ENCODE measurements around the gene FBXO45. TPM values are rescaled to one million over a fixed set of nuclear protein-coding genes. Genes with fewer than 3 reads are reported as not detected.

Gene FBXO45
- total RNA-seq, 1 donor from 2014 or later = 17.0 TPM

DNA sequence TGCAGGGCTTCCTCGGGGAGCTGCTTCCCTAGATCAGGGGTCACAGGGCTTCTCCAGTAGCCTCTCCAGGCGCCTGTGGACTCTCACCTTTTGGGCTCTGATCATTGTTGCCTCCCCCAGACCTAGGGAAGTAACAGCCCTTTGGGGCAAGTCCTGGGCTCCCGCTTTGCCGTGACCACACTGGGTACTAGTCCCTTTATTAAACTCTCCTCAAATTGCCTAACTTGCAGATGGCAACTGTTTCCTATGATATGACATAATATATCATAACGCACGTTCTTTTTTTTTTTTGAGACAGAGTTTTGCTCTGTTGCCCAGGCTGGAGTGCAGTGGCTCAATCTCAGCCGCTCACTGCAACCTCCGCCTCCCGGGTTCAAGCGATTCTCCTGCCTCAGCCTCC is 53.2 kb downstream of the FBXO45 start:
- no peak overlapping the region for H3K27ac Mint-ChIP-seq (ENCODE audit: unreplicated experiment)
- TF ChIP-seq, protein P1, sequence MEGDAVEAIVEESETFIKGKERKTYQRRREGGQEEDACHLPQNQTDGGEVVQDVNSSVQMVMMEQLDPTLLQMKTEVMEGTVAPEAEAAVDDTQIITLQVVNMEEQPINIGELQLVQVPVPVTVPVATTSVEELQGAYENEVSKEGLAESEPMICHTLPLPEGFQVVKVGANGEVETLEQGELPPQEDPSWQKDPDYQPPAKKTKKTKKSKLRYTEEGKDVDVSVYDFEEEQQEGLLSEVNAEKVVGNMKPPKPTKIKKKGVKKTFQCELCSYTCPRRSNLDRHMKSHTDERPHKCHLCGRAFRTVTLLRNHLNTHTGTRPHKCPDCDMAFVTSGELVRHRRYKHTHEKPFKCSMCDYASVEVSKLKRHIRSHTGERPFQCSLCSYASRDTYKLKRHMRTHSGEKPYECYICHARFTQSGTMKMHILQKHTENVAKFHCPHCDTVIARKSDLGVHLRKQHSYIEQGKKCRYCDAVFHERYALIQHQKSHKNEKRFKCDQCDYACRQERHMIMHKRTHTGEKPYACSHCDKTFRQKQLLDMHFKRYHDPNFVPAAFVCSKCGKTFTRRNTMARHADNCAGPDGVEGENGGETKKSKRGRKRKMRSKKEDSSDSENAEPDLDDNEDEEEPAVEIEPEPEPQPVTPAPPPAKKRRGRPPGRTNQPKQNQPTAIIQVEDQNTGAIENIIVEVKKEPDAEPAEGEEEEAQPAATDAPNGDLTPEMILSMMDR (IDR thresholded peaks at IDR 0.05; ENCODE audit: unreplicated experiment) = no peak
- H3K4me1 Mint-ChIP-seq (ENCODE audit: unreplicated experiment) = peaks cover 23% of the 10 kb centered on the region
- H3K4me3 Mint-ChIP-seq (ENCODE audit: unreplicated experiment) = no peak overlapping the region
- H3K36me3 Mint-ChIP-seq (ENCODE audit: low read depth, unreplicated experiment) = no peaks in the 10 kb centered on the region
- peaks cover 5% of the 10 kb centered on the region for H3K27me3 Mint-ChIP-seq (ENCODE audit: unreplicated experiment)
- no peak for DNase-seq (ENCODE audit: low spot score)
- H3K9me3 Mint-ChIP-seq (ENCODE audit: unreplicated experiment) = no peaks in the 10 kb centered on the region

DNA sequence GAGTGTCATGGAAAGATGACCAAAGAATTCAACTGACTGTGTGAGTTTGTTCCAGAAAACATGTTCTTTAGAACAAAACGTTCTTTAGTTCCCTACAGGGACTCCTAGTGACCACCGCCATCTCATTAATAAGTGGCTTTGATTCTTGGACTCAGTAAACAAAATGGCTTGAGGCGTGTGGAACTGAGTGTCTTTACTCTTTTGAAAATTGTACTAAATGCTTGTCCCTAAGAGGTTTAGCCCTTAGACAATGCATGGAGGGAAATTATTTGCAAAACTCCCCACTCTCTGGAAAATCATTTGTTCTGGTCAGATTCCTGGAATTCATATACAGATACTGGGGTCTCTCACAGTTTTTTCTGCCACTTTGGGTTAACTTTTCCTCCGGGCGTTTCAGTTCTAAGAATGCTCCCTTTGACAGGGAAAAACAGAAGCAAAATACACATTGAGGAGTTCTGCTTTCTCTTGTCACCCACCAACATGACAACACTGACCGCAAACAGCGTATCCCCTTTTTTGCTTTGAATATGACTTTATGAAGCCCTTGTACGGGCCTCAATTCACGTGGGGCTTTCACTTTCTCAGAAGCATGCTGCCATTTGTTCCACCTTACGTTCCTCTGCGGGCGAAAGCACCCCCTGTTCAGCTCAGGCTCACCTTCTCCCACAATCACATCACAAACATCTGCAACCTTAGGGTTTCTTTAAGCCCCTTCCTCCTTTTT is 55.8 kb downstream of the FBXO45 start:
- DNase-seq (ENCODE audit: low spot score) = no peak
- Mint-ChIP-seq H3K4me3 (ENCODE audit: unreplicated experiment) (no peak overlapping the region), H3K4me1 (ENCODE audit: unreplicated experiment) (peaks cover 10% of the 10 kb centered on the region), H3K27ac (ENCODE audit: unreplicated experiment) (no peak overlapping the region), H3K36me3 (ENCODE audit: low read depth, unreplicated experiment) (no peaks in the 10 kb centered on the region), H3K27me3 (ENCODE audit: unreplicated experiment) (peaks cover 5% of the 10 kb centered on the region), H3K9me3 (ENCODE audit: unreplicated experiment) (no peaks in the 10 kb centered on the region)
- TF ChIP-seq, protein P1 (IDR thresholded peaks at IDR 0.05; ENCODE audit: unreplicated experiment) = no peak

GRCh38 chr3:196624907-196625306 is 56.4 kb downstream of the FBXO45 start:
- TF ChIP-seq, protein P1 (IDR thresholded peaks at IDR 0.05; ENCODE audit: unreplicated experiment) = no peak
- H3K27ac Mint-ChIP-seq (ENCODE audit: unreplicated experiment) = no peak overlapping the region
- H3K4me1 Mint-ChIP-seq (ENCODE audit: unreplicated experiment) = peaks cover 6% of the 10 kb centered on the region
- H3K27me3 Mint-ChIP-seq (ENCODE audit: unreplicated experiment) = peaks cover 5% of the 10 kb centered on the region
- no peak overlapping the region for H3K4me3 Mint-ChIP-seq (ENCODE audit: unreplicated experiment)
- no peaks in the 10 kb centered on the region for H3K36me3 Mint-ChIP-seq (ENCODE audit: low read depth, unreplicated experiment)
- no peak for DNase-seq (ENCODE audit: low spot score)
- no peaks in the 10 kb centered on the region for H3K9me3 Mint-ChIP-seq (ENCODE audit: unreplicated experiment)

- TF ChIP-seq, protein P1 (IDR thresholded peaks at IDR 0.05; ENCODE audit: unreplicated experiment) = no peak
- peaks cover 2% of the 10 kb centered on the region for H3K4me1 Mint-ChIP-seq (ENCODE audit: unreplicated experiment)
- no peak for DNase-seq (ENCODE audit: low spot score)
- no peaks in the 10 kb centered on the region for H3K9me3 Mint-ChIP-seq (ENCODE audit: unreplicated experiment)
- H3K36me3 Mint-ChIP-seq (ENCODE audit: low read depth, unreplicated experiment) = no peaks in the 10 kb centered on the region
- no peak overlapping the region for H3K4me3 Mint-ChIP-seq (ENCODE audit: unreplicated experiment)
- no peak overlapping the region for H3K27ac Mint-ChIP-seq (ENCODE audit: unreplicated experiment)
- peaks cover 2% of the 10 kb centered on the region for H3K27me3 Mint-ChIP-seq (ENCODE audit: unreplicated experiment)
These were observed 56.9 kb downstream of the FBXO45 start for GRCh38 chr3:196625331-196625730.

GRCh38 chr3:196627918-196628231 is 59.4 kb downstream of the FBXO45 start:
- Mint-ChIP-seq H3K36me3 (ENCODE audit: low read depth, unreplicated experiment) (no peaks in the 10 kb centered on the region), H3K27me3 (ENCODE audit: unreplicated experiment) (peaks cover 8% of the 10 kb centered on the region), H3K4me3 (ENCODE audit: unreplicated experiment) (no peak overlapping the region), H3K4me1 (ENCODE audit: unreplicated experiment) (peaks cover 7% of the 10 kb centered on the region), H3K9me3 (ENCODE audit: unreplicated experiment) (no peaks in the 10 kb centered on the region), H3K27ac (ENCODE audit: unreplicated experiment) (no peak overlapping the region)
- no peak for DNase-seq (ENCODE audit: low spot score)
- TF ChIP-seq, protein P1 (IDR thresholded peaks at IDR 0.05; ENCODE audit: unreplicated experiment) = no peak

Measured in endothelial cell (in vitro differentiated cells).